Stimulated activated CD4-positive, alpha-beta T cell treated with anti-CD3 and anti-CD28 coated beads, Interleukin-15, amount 100 ng/mL, for 48 hours (primary cell): ENCODE results near the gene LRP3.
"Not testable (repeated sequence)": the region's sequence is repeated elsewhere in the genome, so short reads cannot be mapped to it uniquely, and the experiment has no call there.

Experiments
- DNase-seq, 2 donors: peaks; one replicate each; pipeline ENCODE4 v3.0.0-alpha.2; 2020; ENCODE audit warnings: low read depth in 2 of 2

The LRP3 gene

DNA sequence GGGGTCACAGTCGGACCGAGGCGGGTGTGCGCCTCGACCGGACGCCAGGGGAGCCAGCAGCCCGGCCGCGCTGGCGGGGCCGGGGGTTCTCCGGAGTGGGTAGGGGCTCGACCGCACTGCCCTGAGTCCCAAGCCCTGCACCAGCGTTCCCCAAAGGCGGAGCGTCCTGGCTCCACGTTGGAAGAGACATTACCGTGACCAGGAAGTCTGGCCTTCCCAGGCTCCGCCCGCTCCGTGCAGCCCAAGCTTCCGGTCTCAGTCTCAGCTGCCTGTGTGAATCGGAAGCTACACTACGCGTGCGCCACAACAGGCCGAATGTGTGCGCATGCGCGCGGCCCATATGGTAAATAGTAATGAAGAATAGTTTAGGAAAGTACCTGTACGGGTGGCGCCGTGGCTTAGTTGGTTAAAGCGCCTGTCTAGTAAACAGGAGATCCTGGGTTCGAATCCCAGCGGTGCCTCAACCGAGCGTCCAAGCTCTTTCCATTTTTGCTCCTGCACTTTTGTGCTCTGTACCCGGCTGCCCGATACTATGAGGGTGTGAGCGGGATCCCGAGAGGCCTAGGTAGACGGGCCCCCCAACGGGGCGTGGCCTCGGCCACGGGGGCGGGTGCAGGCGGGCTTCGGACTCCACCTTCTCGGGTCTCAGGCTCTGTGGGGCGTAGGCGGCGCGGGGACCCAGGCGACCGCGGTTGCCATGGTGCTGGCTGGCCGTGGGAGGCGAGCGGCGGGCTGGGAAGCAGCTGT is 17.3 kb upstream of the LRP3 start:
- peak; percentile 97 for DNase-seq

DNA sequence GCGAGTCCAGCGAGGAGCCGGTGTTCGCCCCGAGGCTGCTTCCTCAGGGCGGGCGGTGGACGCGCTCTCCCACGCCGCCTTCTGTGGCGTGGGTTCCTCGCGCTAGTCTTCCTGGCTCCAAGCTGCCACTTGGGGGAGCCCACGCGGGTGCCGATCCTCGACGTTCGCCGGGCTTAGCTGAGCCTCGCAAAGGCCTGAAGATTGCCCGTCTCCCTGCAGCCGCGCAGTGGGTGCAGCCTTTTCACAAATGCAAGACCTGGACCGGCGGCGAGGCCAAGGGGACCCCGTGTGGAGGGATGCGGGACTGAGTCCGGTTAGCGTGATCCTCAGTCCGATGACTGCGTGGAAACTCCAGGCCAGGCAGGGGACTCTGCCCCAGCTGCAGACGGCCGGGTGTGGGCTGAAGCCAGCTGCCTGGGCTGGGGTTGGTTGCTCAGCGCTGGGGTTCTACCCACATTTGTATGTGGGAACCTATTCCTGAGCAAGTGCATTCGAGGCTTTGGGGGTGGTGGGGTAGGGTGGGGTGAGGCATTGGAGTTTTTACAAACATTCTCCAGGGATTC is 16.6 kb upstream of the LRP3 start:
- DNase-seq, result no peak

DNA sequence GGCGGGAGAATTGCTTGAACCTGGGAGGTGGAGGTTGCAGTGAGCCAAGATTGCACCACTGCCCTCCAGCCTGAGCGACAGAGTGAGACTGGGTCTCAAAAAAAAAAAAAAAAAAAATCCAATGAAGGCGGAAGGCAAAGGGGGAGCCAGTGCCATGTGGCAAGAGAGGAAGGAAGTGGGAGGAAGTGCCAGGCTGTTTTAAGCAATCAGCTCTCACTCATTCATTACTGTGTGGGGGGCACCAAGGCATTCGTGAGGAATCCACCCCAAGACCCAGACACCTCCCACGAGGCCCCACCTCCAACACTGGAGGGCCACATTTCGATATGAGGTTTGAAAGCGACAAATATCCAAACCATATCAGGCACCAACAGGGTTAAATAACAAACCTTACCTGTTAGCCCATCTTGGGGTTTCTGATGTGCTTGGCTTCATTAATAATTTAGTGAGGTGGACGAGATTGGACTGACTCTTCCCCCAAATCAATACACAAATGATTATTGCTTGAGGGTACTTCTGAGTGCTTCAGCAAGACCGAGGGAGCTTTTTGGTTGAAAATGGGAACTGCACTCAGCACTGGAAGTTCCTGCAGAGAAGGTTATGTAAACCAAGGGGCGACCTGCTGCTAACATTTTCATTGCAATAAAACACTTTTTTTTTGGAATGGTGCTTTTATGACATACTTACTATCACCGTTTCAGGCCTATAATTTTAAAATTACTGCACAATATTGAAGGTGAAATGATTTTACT is 7.5 kb upstream of the LRP3 start:
- no peak for DNase-seq

DNA sequence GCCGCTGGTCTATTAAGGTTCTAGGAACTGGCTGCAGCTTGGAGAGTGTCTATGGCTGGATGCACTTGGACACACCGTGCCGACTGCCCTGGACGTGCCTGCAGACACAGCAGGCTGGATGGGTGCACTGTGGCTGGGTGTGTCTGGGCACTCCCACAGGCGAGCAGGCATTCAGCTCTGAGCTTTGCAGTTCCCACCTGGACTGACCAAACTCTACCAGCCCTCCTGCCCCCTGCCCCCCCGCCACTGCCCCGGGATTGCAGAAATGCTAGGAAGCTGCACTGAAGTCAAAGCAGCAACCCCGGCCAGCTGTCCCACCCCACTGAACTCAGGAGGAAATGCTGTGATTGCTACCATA is 7.0 kb upstream of the LRP3 start:
- no peak for DNase-seq

DNA sequence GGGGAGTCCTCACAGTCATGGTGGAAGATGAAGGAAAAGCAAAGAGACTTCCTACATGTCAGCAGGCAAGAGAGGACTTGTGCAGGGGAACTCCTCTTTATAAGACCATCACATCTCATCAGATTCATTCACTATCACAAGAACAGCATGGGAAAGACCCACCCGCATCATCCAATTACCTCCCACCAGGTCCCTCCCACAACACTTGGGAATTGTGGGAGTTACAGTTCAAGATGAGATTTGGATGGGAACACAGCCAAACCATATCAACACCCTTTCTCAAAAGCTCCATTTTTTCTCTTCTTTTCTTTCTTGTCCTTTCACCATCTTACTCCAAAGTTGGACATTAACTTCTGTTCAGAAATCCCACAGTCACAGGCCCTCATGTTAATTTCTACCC is 4.7 kb upstream of the LRP3 start:
- no peak for DNase-seq

DNA sequence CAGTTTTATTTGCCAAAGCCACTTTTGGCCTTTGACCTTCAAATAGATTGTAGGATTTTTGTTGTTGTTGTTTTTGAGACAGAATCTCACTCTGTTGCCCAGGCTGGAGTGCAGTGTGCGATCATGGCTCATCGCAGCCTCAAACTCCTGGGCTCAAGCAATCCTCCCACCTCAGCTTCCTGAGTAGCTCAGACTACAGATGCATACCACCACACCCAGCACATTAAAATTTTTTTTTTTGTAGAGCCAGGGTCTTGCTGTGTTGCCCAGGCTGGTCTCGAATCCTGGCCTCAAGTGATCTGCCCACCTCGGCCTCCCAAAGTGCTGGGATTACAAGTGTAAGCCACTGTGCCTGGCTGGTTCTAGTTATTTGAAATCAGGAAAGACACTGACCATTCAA is 3.0 kb upstream of the LRP3 start:
- not testable (repeated sequence) for DNase-seq

DNA sequence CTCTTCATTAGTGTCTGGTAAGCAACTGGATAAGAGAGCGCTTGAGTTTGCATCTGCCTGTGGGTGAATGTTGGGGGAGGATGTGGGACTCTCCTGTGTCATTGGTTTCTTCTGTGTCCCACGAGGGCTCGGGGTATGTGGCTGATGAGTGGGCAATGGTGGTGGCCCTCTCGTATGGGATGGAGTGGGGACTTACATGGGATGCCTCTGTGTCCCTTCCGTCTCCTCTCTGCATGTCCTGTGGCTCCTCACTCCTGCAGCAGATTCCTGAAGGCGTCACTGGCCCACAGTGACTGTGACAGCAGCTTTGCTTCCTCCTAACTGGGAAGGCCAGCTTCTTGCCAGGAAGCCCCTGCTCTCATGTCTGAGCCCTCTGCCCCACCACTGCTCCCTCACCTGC is 2.6 kb upstream of the LRP3 start:
- no peak for DNase-seq

DNA sequence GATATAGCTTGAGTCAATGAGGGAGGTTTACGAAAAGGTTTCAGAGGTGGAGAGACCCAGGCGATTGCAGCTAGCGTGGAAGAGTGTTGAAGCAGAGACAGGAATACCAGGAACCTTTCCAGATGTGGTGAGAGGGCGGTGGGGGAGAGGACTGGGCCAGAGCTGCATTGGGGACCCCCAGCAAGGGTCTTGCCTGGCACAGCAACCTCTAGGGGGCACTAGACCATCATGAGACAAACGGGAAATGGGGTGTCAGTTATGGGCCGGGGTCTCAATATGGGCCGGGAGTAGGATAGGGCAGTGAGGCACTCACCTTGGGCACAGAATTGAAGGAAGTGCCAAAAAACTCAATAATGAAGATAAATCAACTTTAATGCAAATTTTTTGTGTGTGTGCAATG is 2.1 kb upstream of the LRP3 start:
- no peak for DNase-seq

DNA sequence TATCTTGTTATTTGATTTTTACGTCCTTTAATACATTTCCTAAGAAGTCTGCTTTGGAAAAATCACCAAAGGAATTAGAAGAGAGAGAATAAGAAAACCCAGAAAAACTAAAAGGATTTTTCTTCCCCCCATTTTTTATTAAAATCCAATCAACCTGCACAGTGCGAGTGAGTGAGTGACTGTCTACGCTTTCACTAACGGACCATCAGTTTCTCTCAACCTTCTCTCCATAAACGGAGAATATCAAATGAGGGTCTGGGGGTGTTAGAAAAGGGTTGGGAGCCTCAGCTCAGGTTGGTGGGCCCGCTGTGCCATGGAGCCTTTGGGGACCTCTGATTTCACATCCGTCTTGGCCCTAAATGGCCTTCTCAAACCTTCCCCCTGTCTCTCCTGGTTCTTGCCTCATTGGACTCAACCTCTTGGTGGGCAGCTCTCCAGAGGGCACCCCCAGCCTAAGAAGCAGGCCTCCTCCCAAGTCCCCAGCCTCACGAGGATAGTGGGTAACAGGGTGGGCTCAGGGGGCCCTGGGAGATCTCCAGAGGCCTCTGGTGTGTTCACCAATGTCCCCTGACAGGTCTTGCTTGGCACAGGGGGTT is 763 bp upstream of the LRP3 start:
- no peak for DNase-seq

DNA sequence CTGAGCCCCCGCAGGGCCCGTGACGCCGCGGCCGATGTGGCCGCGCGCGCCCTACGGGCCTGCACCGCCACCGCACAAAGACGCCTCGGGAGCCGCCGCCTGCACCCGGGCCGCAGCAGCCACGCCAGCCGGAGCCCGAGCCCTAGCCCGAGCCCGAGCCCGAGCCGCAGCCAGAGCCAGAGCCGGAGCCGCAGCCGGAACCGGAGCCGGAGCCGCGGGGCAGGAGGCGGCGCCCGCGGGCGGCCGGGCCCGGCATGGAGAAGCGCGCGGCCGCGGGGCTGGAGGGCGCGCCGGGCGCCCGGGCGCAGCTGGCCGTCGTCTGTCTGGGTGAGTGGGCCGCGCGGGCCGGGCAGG is 379 bp downstream of the LRP3 start:
- no peak for DNase-seq

DNA sequence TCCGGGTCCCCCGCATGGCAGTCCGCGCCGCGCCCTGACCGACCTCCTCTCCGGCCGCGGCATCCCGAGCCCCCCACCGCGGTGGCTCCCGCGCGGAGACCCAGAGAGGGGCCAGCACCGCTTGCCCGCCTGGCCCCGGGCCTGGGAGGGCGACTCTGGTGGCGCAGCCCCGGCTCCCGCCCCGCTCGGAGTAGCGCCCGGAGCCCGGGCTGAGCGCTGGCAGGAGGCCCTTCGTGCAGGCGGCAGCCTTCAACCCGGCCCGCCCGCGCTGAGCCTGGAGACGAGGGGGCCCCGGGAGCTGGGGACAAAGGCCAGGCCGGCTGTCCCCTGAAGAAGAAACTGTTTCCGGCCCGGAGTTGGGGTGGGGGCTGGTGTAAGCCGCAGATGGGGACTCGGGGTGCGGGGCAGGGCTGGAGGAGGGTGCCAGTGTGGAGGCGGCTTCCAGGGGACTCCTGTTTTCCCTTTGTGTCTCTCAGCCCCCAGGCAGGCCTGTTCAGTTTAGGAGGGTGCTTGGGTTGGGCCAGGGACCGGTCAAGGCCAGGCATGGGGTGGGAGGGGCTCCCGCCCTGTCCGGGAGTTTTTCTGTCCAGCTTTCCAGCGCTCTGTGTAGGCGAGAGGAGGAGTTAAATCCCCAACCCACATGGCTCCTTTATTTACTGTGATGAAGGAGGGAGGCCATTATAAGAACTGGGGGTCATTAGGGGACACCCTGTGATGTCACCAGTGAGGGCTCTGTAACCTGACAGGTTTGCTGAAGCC is 935 bp downstream of the LRP3 start:
- DNase-seq, result no peak

DNA sequence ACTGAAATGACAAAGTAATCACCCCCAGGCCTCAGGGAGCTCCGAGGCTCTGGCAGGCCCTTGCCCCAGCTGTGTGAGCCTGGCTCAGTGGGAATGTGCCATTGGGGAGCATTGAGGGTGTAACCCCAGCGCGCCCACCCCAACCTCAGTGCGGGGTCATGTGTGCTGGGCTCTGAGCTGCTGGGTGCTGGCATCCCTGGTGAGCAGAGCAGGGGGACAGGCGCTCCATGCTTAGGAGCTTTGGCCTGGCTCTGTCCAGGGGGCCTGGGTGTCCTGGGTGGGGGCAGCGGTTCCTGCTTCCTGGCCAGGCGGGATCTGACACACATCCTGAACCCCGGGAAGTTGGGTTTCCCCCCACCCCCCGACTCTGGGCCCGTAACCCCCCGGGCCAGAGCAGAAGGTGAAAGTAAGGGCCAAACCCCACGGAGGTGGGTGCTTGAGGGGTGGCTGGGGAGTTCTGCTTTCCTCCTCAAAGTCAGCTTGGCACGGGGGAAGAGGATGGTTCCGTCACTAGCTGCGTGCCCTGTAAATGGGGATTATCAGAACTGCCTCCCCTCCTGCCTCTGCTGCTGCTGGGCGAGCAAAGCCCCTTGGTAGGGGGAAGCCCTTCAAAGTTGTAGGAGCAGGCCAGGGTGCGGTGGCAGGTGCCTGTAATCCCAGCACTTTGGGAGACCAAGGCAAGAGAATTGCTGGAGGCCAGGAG is 1.7 kb downstream of the LRP3 start:
- no peak for DNase-seq

DNA sequence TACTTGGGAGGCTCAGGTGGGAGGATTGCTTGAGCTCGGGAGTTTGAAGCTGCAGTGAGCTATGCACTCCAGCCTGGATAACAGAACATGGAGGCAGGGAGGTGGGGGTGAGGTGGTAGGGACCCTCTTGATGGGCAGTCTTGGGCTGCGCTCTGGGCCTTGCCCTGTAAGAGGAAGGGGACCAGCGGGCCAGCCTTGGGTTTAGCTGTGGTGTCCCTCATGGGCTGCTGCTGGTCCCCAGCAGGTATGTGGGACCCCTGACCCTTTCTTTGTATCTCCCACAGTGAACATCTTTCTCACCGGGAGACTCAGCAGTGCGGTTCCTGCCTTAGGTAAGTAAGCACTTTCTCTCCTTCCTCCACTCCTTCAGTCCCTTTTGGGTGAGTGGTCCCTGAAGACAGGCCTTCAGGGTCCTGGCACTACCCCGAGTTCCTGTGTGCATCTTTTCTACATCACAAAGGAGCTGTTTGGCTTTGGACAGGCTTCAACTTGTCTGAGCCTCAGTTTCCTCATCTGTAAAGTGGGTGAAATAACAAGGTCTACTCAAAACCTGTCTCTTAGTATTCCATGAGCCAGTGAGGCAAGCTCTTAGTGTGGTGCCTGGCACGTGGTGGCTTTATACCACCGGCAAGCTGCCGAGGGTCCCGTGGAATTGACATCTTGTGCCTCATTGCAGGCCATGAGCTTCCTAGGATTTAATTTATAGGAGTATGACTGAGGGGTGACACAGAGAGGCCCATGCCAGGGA is 2.5 kb downstream of the LRP3 start:
- DNase-seq, result no peak

DNA sequence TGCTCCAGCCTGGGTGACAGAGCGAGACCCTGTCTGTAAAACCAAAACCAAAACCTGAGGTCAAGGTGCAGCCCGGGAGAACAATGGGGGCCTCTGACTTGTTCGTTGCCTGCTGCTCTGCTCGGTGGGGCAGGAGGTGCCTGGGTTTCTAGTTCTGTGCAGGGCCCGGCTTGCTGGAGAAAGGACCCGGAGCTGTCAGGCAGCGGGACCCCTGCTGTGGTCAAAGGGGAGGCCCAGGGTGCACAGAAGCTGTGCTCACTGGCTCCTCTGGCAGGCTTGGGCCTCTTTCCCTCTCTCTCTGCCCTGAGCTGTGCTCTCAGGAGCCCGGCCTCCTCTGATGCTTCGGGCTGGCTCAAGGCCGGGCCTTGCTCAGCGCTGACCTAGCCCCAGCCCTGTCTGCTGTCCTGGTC is 3.5 kb downstream of the LRP3 start:
- no peak for DNase-seq

DNA sequence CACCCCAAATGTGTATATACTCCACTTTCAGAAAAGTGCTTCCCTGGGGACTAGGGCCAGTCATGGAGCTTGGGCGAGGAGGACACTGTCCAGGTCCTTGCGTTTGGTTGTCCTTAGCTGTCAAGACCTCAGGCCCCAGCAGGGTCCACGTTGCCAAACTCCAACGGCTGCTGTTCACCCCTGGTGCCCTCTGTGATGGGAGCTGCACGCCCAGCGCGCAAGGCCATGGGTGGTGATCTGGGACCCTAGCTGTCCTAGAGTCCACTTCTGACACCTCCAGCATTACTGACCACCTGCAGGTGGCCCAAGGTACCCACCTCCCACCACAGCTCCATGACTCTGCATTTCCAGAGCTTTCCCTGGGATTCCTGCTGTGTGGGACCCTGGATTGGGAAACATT is 4.0 kb downstream of the LRP3 start:
- DNase-seq, result no peak

DNA sequence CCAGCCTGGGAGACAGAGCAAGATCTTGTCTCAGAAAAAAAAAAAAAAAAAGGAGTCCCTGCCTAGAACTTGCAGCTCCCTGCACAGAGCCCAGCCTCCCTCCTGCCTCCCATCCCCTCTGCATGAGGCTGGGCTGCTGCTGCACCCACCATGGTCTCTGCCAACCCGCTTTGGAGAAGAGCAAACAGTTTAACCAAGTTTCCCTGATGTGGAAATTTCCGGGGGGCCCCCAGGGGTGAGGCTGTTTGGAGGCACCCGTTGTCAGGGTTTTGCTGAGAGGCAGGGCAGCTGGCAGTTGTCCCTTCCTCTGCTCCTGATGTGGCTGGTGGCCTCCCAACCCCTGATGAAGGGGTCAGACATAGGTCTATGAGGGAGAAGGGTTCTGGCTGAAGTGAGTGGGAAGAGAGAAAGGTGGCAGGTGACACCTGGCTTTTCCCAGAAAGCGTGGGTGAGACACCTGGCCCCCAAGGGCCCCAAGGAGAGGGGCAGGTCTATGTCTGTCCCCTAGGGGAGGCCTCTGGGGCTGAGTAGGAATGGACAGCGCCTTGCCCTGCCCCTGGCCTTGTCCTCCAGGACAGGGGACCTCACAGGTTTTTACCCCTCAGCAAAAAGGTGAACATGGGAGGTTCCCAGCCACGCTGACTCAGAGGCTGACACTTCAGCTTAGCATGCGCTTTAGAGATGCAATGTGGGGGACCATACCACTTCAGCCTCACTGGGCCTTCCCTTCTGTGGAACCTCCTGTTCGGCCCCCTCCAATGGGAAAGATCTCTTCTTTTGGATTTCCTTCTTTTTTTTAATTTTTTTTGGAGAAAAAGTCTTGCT is 5.5 kb downstream of the LRP3 start:
- DNase-seq, result no peak

DNA sequence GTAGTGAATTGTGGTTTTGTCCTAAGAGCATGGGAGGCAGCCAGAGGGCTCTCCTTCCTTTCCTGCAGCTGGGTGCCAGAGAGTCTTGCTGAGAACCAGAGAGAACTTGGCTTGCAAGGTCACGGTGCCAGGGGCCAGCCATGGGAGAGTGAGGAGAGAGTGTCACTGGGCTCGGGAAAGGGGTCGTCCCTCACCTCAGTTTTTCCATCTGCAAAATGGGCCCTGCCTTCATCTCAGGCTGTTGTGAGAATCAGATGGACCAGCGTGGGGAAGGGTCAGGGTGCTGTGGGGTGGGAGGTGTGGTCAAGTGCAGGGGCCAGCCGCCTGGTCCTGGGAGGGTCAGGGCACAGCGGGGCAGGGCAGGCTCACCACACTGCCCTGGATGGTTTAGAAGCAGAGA is 7.3 kb downstream of the LRP3 start:
- DNase-seq, result no peak

DNA sequence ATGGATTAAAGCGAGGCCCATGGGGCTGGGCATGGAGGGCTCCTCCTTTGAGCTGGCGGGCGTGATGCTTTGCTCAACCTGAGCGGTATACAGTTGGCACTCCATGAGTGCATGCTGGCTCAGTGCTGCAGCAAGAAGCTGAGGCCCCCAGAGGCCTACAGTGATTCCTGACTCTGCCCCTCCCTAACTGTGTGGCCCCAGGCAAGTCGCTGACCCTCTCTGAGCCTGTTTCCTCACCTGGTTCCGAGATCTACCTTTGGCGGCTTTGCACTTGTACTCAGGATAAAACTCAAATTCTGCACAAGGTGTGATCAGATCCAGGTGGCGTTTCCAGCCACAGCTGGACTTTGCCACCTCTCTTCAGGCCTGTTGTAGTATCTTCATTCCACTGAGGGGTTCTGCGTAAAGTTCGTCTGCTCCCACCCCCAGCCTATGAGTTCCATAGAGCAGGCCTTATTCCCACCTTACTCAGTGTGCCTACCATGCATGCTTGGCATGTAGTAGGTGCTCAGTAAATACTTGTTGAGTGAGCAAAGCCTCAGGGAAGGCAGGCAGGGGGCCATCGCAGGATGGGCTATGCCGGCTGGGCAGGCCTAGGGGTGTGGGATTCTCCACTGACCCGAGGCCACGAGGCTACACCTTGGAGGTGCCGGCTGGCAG is 7.9 kb downstream of the LRP3 start:
- no peak for DNase-seq
